PC-3 (cell line): ENCODE data around the gene MED15. TPM values are rescaled to one million over a fixed set of nuclear protein-coding genes. Genes with fewer than 3 reads are reported as not detected.

Experiments used
- ATAC-seq: fragments of 200-7000 bp; cut with Tn5 transposase; 2 replicates; pipeline ENCODE4 v1.9.1; 2020; ENCODE audit warnings: mild to moderate bottlenecking, moderate library complexity
- BruUV-seq: library from RNA; stranded (reverse); fragments of 400-500 nt; replicated peaks from 2 replicates; lab custom pipeline; 2021; lab: Mats Ljungman, UMichigan
- CTCF ChIA-PET: fragments of 300-600 bp; sonication (Branson Sonifier 250); formaldehyde crosslinking; loops from one replicate; lab custom pipeline; 2022; ENCODE audit warnings: antibody characterized with exemption; lab: Charles Lee
- POLR2A ChIA-PET: fragments of 300-600 bp; sonication (Branson Sonifier 250); formaldehyde crosslinking; loops from one replicate; lab custom pipeline; 2022; ENCODE audit warnings: antibody characterized with exemption; ENCODE audit not compliant: unreplicated experiment; lab: Charles Lee
- DNase-seq: peaks from one replicate; pipeline ENCODE4 v3.0.0-alpha.2; 2015
- H2AFZ ChIP-seq: fragments of 300-600 bp; sonication (generic); 2 replicates; pipeline ENCODE4 v1.6.0; 2016; ENCODE audit warnings: antibody characterized with exemption, low read length
- H3F3A ChIP-seq: fragments of 300-600 bp; sonication (generic); one replicate; pipeline ENCODE4 v1.6.0; 2017; ENCODE audit warnings: antibody characterized with exemption, low read length, control low read depth, mild to moderate bottlenecking; ENCODE audit not compliant: unreplicated experiment
- H3K27ac ChIP-seq: fragments of 300-600 bp; sonication (generic); 2 replicates; pipeline ENCODE4 v1.5.1; 2016; ENCODE audit warnings: mild to moderate bottlenecking, low read length
- H3K27me3 ChIP-seq: fragments of 300-600 bp; sonication (generic); 2 replicates; pipeline ENCODE4 v1.6.1; 2016; ENCODE audit warnings: low read length, mixed read lengths
- H3K36me3 ChIP-seq: fragments of 300-600 bp; sonication (generic); 2 replicates; pipeline ENCODE4 v1.6.1; 2016; ENCODE audit warnings: low read depth, mixed run types, low read length, mixed read lengths
- H3K4me1 ChIP-seq: fragments of 300-600 bp; sonication (generic); 2 replicates; pipeline ENCODE4 v1.5.1; 2016; ENCODE audit warnings: low read length; ENCODE audit not compliant: insufficient read depth
- H3K4me2 ChIP-seq: fragments of 300-600 bp; sonication (generic); 2 replicates; pipeline ENCODE4 v1.6.0; 2016; ENCODE audit warnings: low read length
- H3K4me3 ChIP-seq: fragments of 300-600 bp; sonication (generic); 2 replicates; pipeline ENCODE4 v1.5.1; 2016; ENCODE audit warnings: mild to moderate bottlenecking, low read length, mixed read lengths
- H3K79me2 ChIP-seq: fragments of 300-600 bp; sonication (generic); 2 replicates; pipeline ENCODE4 v1.6.1; 2017; ENCODE audit warnings: low read length, mixed read lengths
- H3K9ac ChIP-seq: fragments of 300-600 bp; sonication (generic); 2 replicates; pipeline ENCODE4 v1.6.0; 2016; ENCODE audit warnings: mild to moderate bottlenecking, low read length
- H3K9me2 ChIP-seq: fragments of 300-600 bp; sonication (generic); replicated peaks from 2 replicates; pipeline ENCODE4 v1.6.1; 2016; ENCODE audit warnings: mixed run types, low read length, mixed read lengths
- H3K9me3 ChIP-seq: fragments of 300-600 bp; sonication (generic); 2 replicates; pipeline ENCODE4 v1.6.1; 2016; ENCODE audit warnings: low read length, mixed read lengths
- H4K20me1 ChIP-seq: fragments of 300-600 bp; sonication (generic); 2 replicates; pipeline ENCODE4 v1.6.1; 2016; ENCODE audit warnings: low read length, mixed read lengths
- EZH2 ChIP-seq: fragments of 300-600 bp; sonication (generic); IDR thresholded peaks from one replicate; pipeline ENCODE4 v1.6.1; 2017; ENCODE audit warnings: antibody characterized with exemption, mild to moderate bottlenecking, low read length; ENCODE audit not compliant: unreplicated experiment
- EZH2phosphoT487 ChIP-seq: fragments of 300-600 bp; sonication (generic); IDR thresholded peaks from 2 replicates; pipeline ENCODE4 v1.6.1; 2018; ENCODE audit warnings: mild to moderate bottlenecking, antibody characterized with exemption, low read length, borderline replicate concordance
- intact Hi-C: fragments of 100-400 bp; cut with micrococcal nuclease; formaldehyde crosslinking; loops from 2 replicates; pipeline ENCODE4 v1.9.0; 2023
- total RNA-seq: library from RNA; depleted of rRNA; stranded (reverse); fragments of >200 nt; gene quantifications from 2 replicates; pipeline ENCODE4 v1.2.3, GENCODE V29; 2014
- TF ChIP-seq, protein P1 (sequence below): fragments of 300-600 bp; sonication (generic); conservative IDR thresholded peaks from 2 replicates; pipeline ENCODE4 v1.5.1; 2017; ENCODE audit warnings: antibody characterized with exemption, low read depth, mild to moderate bottlenecking, low read length

MED15 gene
- total RNA-seq, 1 experiment from 2014 or later = 55.9 TPM

DNA sequence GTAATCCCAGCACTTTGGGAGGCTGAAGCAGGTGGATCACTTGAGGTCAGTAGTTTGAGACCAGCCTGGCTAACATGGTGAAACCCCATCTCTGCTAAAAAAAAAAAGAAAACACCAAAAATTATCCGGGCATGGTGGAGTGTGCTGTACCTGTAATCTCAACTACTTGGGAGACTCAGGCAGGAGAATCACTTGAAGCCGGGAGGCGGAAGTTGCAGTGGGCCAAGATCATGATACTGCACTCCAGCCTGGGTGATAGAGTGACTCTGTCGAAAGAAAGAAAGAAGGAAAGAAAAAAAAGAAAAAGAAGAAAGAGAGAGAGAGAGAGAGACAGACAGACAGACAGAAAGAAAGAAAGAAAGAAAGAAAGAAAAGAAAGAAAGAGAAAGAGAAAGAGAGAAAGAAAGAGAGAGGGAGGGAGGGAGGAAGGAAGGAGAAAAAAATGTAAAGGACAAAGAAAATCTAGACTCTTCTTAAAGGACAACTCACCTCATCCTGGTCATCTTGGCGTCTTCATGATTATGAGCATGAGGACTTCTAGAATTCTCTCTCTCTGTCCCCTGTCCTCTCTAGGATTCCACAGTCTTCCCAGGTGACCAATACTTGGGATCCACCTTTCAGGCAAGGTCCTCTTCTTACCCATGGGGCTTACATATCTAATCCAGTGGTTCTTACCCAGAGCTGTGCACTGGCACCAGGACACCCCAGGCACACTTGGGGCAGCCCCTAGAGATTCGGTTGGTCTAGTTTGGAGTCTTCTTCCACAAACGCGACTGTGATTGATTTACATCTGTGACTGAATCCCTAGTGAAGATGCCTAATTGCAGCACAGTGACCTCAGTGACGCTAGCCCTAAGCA lies 120.9 kb downstream of the MED15 start:
- Histone ChIP-seq H3K4me3 (no peak overlapping the region), H3K27me3 (no peaks in the 10 kb centered on the region; the same call in 1 of the 2 replicates), H2AFZ (no peak overlapping the region), H3K79me2 (no peaks in the 10 kb centered on the region), H3K4me2 (no peak overlapping the region), H3K36me3 (no peaks in the 10 kb centered on the region), H3F3A (no peaks in the 10 kb centered on the region), H3K27ac (no peak overlapping the region), H3K9me3 (no peaks in the 10 kb centered on the region), H4K20me1 (no peaks in the 10 kb centered on the region), H3K4me1 (no peaks in the 10 kb centered on the region), H3K9me2 (no peaks in the 10 kb centered on the region), H3K9ac (no peak overlapping the region)
- TF ChIP-seq, protein P1, sequence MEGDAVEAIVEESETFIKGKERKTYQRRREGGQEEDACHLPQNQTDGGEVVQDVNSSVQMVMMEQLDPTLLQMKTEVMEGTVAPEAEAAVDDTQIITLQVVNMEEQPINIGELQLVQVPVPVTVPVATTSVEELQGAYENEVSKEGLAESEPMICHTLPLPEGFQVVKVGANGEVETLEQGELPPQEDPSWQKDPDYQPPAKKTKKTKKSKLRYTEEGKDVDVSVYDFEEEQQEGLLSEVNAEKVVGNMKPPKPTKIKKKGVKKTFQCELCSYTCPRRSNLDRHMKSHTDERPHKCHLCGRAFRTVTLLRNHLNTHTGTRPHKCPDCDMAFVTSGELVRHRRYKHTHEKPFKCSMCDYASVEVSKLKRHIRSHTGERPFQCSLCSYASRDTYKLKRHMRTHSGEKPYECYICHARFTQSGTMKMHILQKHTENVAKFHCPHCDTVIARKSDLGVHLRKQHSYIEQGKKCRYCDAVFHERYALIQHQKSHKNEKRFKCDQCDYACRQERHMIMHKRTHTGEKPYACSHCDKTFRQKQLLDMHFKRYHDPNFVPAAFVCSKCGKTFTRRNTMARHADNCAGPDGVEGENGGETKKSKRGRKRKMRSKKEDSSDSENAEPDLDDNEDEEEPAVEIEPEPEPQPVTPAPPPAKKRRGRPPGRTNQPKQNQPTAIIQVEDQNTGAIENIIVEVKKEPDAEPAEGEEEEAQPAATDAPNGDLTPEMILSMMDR = no peak
- TF ChIP-seq EZH2phosphoT487 = no peak
- TF ChIP-seq EZH2 = no peak
- DNase-seq (no peak), ATAC-seq (no peak)
- ChIA-PET POLR2A (no interaction called here), CTCF (no interaction called here)
- no TSS peak for BruUV-seq
- intact Hi-C loops = no loop called here

DNA sequence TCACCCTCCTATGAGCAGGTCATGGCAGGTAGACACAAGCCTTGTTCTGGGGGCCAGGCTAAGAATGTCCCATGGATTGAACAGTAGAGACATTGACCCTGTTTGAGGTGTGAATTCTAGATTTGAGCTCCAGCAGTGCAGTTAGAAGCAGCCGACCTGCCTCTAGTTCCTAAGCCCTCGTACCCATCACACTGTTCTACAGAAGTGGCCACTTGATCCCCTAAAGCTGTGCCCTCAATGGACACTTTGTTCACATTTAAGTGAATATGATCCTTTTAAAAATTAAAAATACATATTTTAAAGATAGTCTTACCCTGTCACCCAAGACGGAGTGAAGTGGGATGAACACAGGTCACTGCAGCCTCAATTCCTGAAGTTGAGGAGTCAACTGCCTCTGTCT lies 122.0 kb downstream of the MED15 start:
- Histone ChIP-seq H3K4me3 (no peak overlapping the region), H3K9me3 (no peaks in the 10 kb centered on the region), H4K20me1 (no peaks in the 10 kb centered on the region), H3K36me3 (no peaks in the 10 kb centered on the region), H2AFZ (no peak overlapping the region), H3K4me1 (no peaks in the 10 kb centered on the region), H3K27me3 (no peaks in the 10 kb centered on the region; the same call in 1 of the 2 replicates), H3F3A (no peaks in the 10 kb centered on the region), H3K27ac (no peak overlapping the region), H3K79me2 (no peaks in the 10 kb centered on the region), H3K4me2 (no peak overlapping the region), H3K9ac (no peak overlapping the region), H3K9me2 (no peaks in the 10 kb centered on the region)
- POLR2A ChIA-PET = no interaction called here
- DNase-seq (no peak), ATAC-seq (no peak)
- TF ChIP-seq, protein P1 = no peak
- TF ChIP-seq EZH2 (no peak), EZH2phosphoT487 (no peak)
- intact Hi-C loops = no loop called here
- CTCF ChIA-PET = no interaction called here
- BruUV-seq = no TSS peak
